ENCODE data around the gene TMEM108.

GRCh38 chr3:133292296-133292695, 254.1 kb downstream of the TMEM108 start:
- no peak for TF ChIP-seq CTCF (IDR thresholded peaks at IDR 0.05)
- no peak for TF ChIP-seq POLR2A (IDR thresholded peaks at IDR 0.05)
